ENCODE data around the gene SCCPDH.

The SCCPDH gene

DNA sequence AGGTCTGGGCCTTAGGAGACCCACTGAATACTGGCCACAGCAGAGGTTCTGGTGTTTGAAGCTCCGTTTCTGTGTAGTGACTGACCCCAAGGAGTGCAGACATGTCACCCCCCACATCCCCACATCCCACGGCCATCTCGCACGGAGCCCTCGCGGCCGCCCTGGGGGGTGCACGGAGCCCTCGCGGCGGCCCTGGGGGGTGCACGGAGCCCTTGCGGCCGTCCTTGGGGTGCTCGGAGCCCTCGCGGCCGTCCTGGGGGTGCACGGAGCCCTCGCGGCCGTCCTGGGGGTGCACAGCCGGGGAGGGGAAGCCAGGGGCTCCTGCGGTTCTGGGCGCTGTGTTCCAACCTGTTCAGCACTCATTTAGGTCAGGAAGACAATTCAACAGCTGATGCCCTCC lies 68.4 kb downstream of the SCCPDH start:
- no peaks in the 10 kb centered on the region for H3K36me3 ChIP-seq (ENCODE audit: control insufficient read depth in 2 of 2, insufficient read depth in 1 of 2, low read length in 2 of 2)
- POLR2A ChIA-PET, result no interaction called here
- no peak overlapping the region for H3K27ac ChIP-seq (ENCODE audit: extremely low read depth, low read depth, low read length)
- no peak overlapping the region for H3K4me3 ChIP-seq (ENCODE audit: low read depth, low read length)
- H3K4me1 ChIP-seq (ENCODE audit: control insufficient read depth, insufficient read depth, low read length), result no peaks in the 10 kb centered on the region
- no peak for TF ChIP-seq MZF1 (tag by site-specific recombination; IDR thresholded peaks at IDR 0.05; ENCODE audit: borderline replicate concordance)
- no peak for TF ChIP-seq ZIC2 (tag by site-specific recombination; IDR thresholded peaks at IDR 0.05)
- TF ChIP-seq, protein P1, sequence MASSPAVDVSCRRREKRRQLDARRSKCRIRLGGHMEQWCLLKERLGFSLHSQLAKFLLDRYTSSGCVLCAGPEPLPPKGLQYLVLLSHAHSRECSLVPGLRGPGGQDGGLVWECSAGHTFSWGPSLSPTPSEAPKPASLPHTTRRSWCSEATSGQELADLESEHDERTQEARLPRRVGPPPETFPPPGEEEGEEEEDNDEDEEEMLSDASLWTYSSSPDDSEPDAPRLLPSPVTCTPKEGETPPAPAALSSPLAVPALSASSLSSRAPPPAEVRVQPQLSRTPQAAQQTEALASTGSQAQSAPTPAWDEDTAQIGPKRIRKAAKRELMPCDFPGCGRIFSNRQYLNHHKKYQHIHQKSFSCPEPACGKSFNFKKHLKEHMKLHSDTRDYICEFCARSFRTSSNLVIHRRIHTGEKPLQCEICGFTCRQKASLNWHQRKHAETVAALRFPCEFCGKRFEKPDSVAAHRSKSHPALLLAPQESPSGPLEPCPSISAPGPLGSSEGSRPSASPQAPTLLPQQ (tag by site-specific recombination; IDR thresholded peaks at IDR 0.05), result no peak
- TF ChIP-seq ZNF335 (tag by site-specific recombination; conservative IDR thresholded peaks at IDR 0.05), result no peak
- no peak for TF ChIP-seq ZNF341 (tag by site-specific recombination; IDR thresholded peaks at IDR 0.05; ENCODE audit: low read depth)
- TF ChIP-seq ZBTB20 (tag by site-specific recombination; IDR thresholded peaks at IDR 0.05), result no peak
- no peak for TF ChIP-seq ZNF514 (tag by site-specific recombination; IDR thresholded peaks at IDR 0.05)
- no peak for TF ChIP-seq GLIS1 (tag by site-specific recombination; IDR thresholded peaks at IDR 0.05)
- TF ChIP-seq ZNF549 (tag by site-specific recombination; IDR thresholded peaks at IDR 0.05), result no peak
- TF ChIP-seq ZNF660 (tag by site-specific recombination; IDR thresholded peaks at IDR 0.05), result no peak
- no peak for TF ChIP-seq ZNF433 (tag by site-specific recombination; IDR thresholded peaks at IDR 0.05; ENCODE audit: low read depth)
- no peak for TF ChIP-seq MEIS1 (CRISPR knock-in tag; IDR thresholded peaks at IDR 0.05; ENCODE audit: borderline replicate concordance)
- no peak for TF ChIP-seq ZNF529 (tag by site-specific recombination; IDR thresholded peaks at IDR 0.05; ENCODE audit: insufficient replicate concordance)
- TF ChIP-seq, protein P2, sequence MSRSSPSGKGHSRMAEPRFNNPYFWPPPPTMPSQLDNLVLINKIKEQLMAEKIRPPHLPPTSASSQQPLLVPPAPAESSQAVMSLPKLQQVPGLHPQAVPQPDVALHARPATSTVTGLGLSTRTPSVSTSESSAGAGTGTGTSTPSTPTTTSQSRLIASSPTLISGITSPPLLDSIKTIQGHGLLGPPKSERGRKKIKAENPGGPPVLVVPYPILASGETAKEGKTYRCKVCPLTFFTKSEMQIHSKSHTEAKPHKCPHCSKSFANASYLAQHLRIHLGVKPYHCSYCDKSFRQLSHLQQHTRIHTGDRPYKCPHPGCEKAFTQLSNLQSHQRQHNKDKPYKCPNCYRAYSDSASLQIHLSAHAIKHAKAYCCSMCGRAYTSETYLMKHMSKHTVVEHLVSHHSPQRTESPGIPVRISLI (tag by site-specific recombination; IDR thresholded peaks at IDR 0.05), result no peak
- TF ChIP-seq ZNF157 (tag by site-specific recombination; IDR thresholded peaks at IDR 0.05), result no peak
- TF ChIP-seq, protein P3, sequence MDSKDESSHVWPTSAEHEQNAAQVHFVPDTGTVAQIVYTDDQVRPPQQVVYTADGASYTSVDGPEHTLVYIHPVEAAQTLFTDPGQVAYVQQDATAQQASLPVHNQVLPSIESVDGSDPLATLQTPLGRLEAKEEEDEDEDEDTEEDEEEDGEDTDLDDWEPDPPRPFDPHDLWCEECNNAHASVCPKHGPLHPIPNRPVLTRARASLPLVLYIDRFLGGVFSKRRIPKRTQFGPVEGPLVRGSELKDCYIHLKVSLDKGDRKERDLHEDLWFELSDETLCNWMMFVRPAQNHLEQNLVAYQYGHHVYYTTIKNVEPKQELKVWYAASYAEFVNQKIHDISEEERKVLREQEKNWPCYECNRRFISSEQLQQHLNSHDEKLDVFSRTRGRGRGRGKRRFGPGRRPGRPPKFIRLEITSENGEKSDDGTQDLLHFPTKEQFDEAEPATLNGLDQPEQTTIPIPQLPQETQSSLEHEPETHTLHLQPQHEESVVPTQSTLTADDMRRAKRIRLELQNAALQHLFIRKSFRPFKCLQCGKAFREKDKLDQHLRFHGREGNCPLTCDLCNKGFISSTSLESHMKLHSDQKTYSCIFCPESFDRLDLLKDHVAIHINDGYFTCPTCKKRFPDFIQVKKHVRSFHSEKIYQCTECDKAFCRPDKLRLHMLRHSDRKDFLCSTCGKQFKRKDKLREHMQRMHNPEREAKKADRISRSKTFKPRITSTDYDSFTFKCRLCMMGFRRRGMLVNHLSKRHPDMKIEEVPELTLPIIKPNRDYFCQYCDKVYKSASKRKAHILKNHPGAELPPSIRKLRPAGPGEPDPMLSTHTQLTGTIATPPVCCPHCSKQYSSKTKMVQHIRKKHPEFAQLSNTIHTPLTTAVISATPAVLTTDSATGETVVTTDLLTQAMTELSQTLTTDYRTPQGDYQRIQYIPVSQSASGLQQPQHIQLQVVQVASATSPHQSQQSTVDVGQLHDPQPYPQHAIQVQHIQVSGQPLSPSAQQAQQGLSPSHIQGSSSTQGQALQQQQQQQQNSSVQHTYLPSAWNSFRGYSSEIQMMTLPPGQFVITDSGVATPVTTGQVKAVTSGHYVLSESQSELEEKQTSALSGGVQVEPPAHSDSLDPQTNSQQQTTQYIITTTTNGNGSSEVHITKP (tag by site-specific recombination; IDR thresholded peaks at IDR 0.05), result no peak
- no peak for TF ChIP-seq ZFHX2 (tag by site-specific recombination; conservative IDR thresholded peaks at IDR 0.05)
- TF ChIP-seq ZNF777 (tag by site-specific recombination; IDR thresholded peaks at IDR 0.05; ENCODE audit: borderline replicate concordance), result no peak
- TF ChIP-seq, protein P4, sequence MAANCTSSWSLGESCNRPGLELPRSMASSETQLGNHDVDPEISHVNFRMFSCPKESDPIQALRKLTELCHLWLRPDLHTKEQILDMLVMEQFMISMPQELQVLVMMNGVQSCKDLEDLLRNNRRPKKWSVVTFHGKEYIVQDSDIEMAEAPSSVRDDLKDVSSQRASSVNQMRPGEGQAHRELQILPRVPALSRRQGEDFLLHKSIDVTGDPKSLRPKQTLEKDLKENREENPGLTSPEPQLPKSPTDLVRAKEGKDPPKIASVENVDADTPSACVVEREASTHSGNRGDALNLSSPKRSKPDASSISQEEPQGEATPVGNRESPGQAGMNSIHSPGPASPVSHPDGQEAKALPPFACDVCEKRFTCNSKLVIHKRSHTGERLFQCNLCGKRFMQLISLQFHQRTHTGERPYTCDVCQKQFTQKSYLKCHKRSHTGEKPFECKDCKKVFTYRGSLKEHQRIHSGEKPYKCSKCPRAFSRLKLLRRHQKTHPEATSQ (tag by site-specific recombination; IDR thresholded peaks at IDR 0.05), result no peak
- TF ChIP-seq ZNF600 (tag by site-specific recombination; IDR thresholded peaks at IDR 0.05), result no peak
- H3K9me3 ChIP-seq (ENCODE audit: control insufficient read depth, insufficient read depth, low read depth, low read length), result no peaks in the 10 kb centered on the region
- CTCF ChIA-PET, result no interaction called here

Data from HEK293 (cell line).